OCI-LY7 (cell line): Measurements from ENCODE around the gene DYNLT4. TPM values are rescaled to one million over a fixed set of nuclear protein-coding genes. Genes with fewer than 3 reads are reported as not detected.

Source experiments
- BruUV-seq: library from RNA; stranded (reverse); fragments of 400-500 nt; replicated peaks from 2 replicates; lab custom pipeline; 2021; lab: Mats Ljungman, UMichigan
- CTCF ChIA-PET: fragments of 300-600 bp; sonication (Branson Sonifier 250); formaldehyde crosslinking; loops from one replicate; lab custom pipeline; 2022; ENCODE audit warnings: antibody characterized with exemption; ENCODE audit not compliant: unreplicated experiment; lab: Charles Lee
- POLR2A ChIA-PET: fragments of 300-600 bp; sonication (Branson Sonifier 250); formaldehyde crosslinking; loops from one replicate; lab custom pipeline; 2022; ENCODE audit warnings: antibody characterized with exemption; lab: Charles Lee
- DNase-seq: peaks from one replicate; pipeline ENCODE4 v3.0.0-alpha.2; 2015; ENCODE audit warnings: low spot score
- H2AFZ ChIP-seq: fragments of 200-600 bp; sonication (generic), shearing (Covaris generic); 2 replicates; pipeline ENCODE4 v1.6.1; 2014; ENCODE audit warnings: mild to moderate bottlenecking, antibody characterized with exemption, low read length, moderate library complexity
- H3K27ac ChIP-seq: fragments of 200-600 bp; sonication (generic); 2 replicates; pipeline ENCODE4 v1.5.1; 2014; ENCODE audit warnings: mixed run types, low read depth, mild to moderate bottlenecking, moderate library complexity, low read length, inconsistent platforms; ENCODE audit not compliant: poor library complexity, severe bottlenecking
- H3K36me3 ChIP-seq: fragments of 200-600 bp; sonication (generic); 2 replicates; pipeline ENCODE4 v1.6.1; 2014; ENCODE audit warnings: mild to moderate bottlenecking, antibody characterized with exemption, low read length, moderate library complexity, mixed read lengths; ENCODE audit not compliant: insufficient read depth
- H3K4me1 ChIP-seq: fragments of 200-600 bp; sonication (generic); 2 replicates; pipeline ENCODE4 v1.5.1; 2014; ENCODE audit warnings: mild to moderate bottlenecking, low read length; ENCODE audit not compliant: insufficient read depth, poor library complexity, severe bottlenecking
- H3K4me2 ChIP-seq: fragments of 200-600 bp; sonication (generic); 2 replicates; pipeline ENCODE4 v1.6.1; 2014; ENCODE audit warnings: mild to moderate bottlenecking, low read length
- H3K4me3 ChIP-seq: fragments of 200-600 bp; sonication (generic); 2 replicates; pipeline ENCODE4 v1.5.1; 2014; ENCODE audit warnings: mild to moderate bottlenecking, low read depth, low read length; ENCODE audit not compliant: poor library complexity, severe bottlenecking
- H3K79me2 ChIP-seq: fragments of 200-600 bp; sonication (generic); 2 replicates; pipeline ENCODE4 v1.6.1; 2016; ENCODE audit warnings: low read depth, mild to moderate bottlenecking, low read length, moderate library complexity, mixed read lengths; ENCODE audit not compliant: insufficient read depth
- H3K9me2 ChIP-seq: fragments of 200-600 bp; sonication (generic); 2 replicates; pipeline ENCODE4 v1.6.1; 2016; ENCODE audit warnings: mild to moderate bottlenecking, low read length, mixed read lengths; ENCODE audit not compliant: insufficient read depth
- H3K9me3 ChIP-seq: fragments of 200-600 bp; sonication (generic); 2 replicates; pipeline ENCODE4 v1.6.1; 2014; ENCODE audit warnings: mild to moderate bottlenecking, mixed run types, low read length, mixed read lengths
- H4K20me1 ChIP-seq: fragments of 200-600 bp; sonication (generic); 2 replicates; pipeline ENCODE4 v1.6.1; 2014; ENCODE audit warnings: mild to moderate bottlenecking, antibody characterized with exemption, low read length, moderate library complexity, mixed read lengths; ENCODE audit not compliant: insufficient read depth
- CTCF ChIP-seq: fragments of 200-600 bp; sonication (generic); conservative IDR thresholded peaks from 2 replicates; pipeline ENCODE4 v1.5.1; 2014; ENCODE audit warnings: mild to moderate bottlenecking, antibody characterized with exemption, low read length, moderate library complexity, mixed read lengths
- EZH2phosphoT487 ChIP-seq: fragments of 200-600 bp; sonication (generic); IDR thresholded peaks from 2 replicates; pipeline ENCODE4 v1.6.1; 2018; ENCODE audit warnings: low read depth, borderline replicate concordance, mild to moderate bottlenecking, mixed run types, antibody characterized with exemption, low read length, moderate library complexity, mixed read lengths
- intact Hi-C: fragments of 100-400 bp; cut with micrococcal nuclease; formaldehyde crosslinking; loops from one replicate; pipeline ENCODE4 v1.10.0; 2022; ENCODE audit not compliant: unreplicated experiment
- total RNA-seq, 2 experiments: library from RNA; depleted of rRNA in 1 of 2; stranded (reverse); fragments of >200 nt in 1 of 2; shearing (Covaris generic) in 1 of 2; gene quantifications; 2 replicates each; pipeline ENCODE4 v1.2.3, GENCODE V29; 2014 to 2022

DYNLT4 gene
- total RNA-seq, 2 experiments from 2014 or later: not detected

- no peak for DNase-seq
- Histone ChIP-seq H2AFZ (no peak overlapping the region), H3K4me2 (peak overlapping the region; percentile 93), H3K79me2 (peaks cover 54% of the 10 kb centered on the region), H3K4me1 (peaks cover 34% of the 10 kb centered on the region), H3K9me3 (no peaks in the 10 kb centered on the region), H3K36me3 (peaks cover 71% of the 10 kb centered on the region), H4K20me1 (peaks cover 10% of the 10 kb centered on the region), H3K4me3 (peak overlapping the region; percentile 99), H3K27ac (peak overlapping the region; percentile 68), H3K9me2 (no peaks in the 10 kb centered on the region)
- no TSS peak for BruUV-seq
- TF ChIP-seq EZH2phosphoT487 (no peak), CTCF (no peak)
- CTCF ChIA-PET: no interaction called here
- POLR2A ChIA-PET: interaction anchor here (0.7 to 4.4 kb wide), 4 partner anchors 28 to 66 kb away, joined by 3 to 22 read pairs (median 10); no protein-coding TSS in a partner anchor
- intact Hi-C loops: no loop called here
Measured at GRCh38 chr1:44777969-44778635, 29.0 kb downstream of the DYNLT4 start.

DNA sequence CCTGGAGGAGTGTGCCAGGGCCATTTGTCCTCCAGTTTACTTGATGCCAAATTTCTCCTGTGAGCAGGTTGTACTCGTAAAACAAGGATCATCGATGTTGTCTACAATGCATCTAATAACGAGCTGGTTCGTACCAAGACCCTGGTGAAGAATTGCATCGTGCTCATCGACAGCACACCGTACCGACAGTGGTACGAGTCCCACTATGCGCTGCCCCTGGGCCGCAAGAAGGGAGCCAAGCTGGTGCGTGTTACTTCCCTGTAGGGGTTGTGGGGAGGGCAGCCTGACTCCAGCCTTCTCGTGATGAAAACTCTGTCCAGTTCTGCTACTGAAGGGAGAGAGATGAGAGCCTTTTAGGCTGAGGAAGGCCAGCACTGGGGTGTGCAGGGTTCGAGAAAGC is 29.6 kb downstream of the DYNLT4 start:
- H3K79me2 ChIP-seq: peaks cover 54% of the 10 kb centered on the region
- no TSS peak for BruUV-seq
- POLR2A ChIA-PET: interaction anchor here (0.7 to 4.4 kb wide), 4 partner anchors 29 to 65 kb away, joined by 3 to 22 read pairs (median 10); no protein-coding TSS in a partner anchor
- DNase-seq: no peak
- no peak overlapping the region for H2AFZ ChIP-seq
- CTCF ChIA-PET: no interaction called here
- peaks cover 10% of the 10 kb centered on the region for H4K20me1 ChIP-seq
- TF ChIP-seq CTCF (no peak), EZH2phosphoT487 (no peak)
- H3K36me3 ChIP-seq: peaks cover 69% of the 10 kb centered on the region
- peak overlapping the region; percentile 68 for H3K27ac ChIP-seq
- peak overlapping the region; percentile 93 for H3K4me2 ChIP-seq
- H3K9me3 ChIP-seq: no peaks in the 10 kb centered on the region
- no peaks in the 10 kb centered on the region for H3K9me2 ChIP-seq
- peak overlapping the region; percentile 99 for H3K4me3 ChIP-seq
- peaks cover 32% of the 10 kb centered on the region for H3K4me1 ChIP-seq
- intact Hi-C loops: no loop called here

- BruUV-seq: no TSS peak
- peaks cover 54% of the 10 kb centered on the region for H3K79me2 ChIP-seq
Measured at GRCh38 chr1:44776730-44777068, 30.5 kb downstream of the DYNLT4 start.

More at GRCh38 chr1:44776730-44777068, 30.5 kb downstream of the DYNLT4 start:
- ChIA-PET POLR2A (interaction anchor here (1.0 to 4.4 kb wide), 6 partner anchors 7 to 64 kb away, joined by 5 to 33 read pairs (median 16); partner anchors contain the start of gene RNU5D-1), CTCF (interaction anchor here (0.6 to 1.0 kb wide), 2 partner anchors 8 to 48 kb away, joined by 3 to 4 read pairs; no protein-coding TSS in a partner anchor)
- no peaks in the 10 kb centered on the region for H3K9me3 ChIP-seq
- no peak overlapping the region for H2AFZ ChIP-seq
- no peak for TF ChIP-seq EZH2phosphoT487
- no peak for TF ChIP-seq CTCF
- peak overlapping the region; percentile 99 for H3K4me3 ChIP-seq
- no peak for DNase-seq
- peaks cover 62% of the 10 kb centered on the region for H3K36me3 ChIP-seq
- H3K4me2 ChIP-seq: peak overlapping the region; percentile 93
- peaks cover 32% of the 10 kb centered on the region for H3K4me1 ChIP-seq
- no peaks in the 10 kb centered on the region for H3K9me2 ChIP-seq
- intact Hi-C loops: no loop called here
- H4K20me1 ChIP-seq: peaks cover 10% of the 10 kb centered on the region
- peak overlapping the region; percentile 68 for H3K27ac ChIP-seq
